Spleen (tissue), 11 donors: ENCODE measurements around the gene MAP3K1. TPM values are rescaled to one million over a fixed set of nuclear protein-coding genes. Genes with fewer than 3 reads are reported as not detected.

Experiments
- DNase-seq: peaks from one replicate; pipeline ENCODE4 v3.0.0-alpha.2; 2020
- H3K27ac ChIP-seq, 8 donors: fragments of 200-600 bp; sonication (generic) in 7 of 8; 1 replicate in 4 of 8; 2 replicates in 4 of 8; pipeline versions ENCODE4 v1.5.0 to v1.8.0; 2016 to 2021; ENCODE audit warnings: inconsistent platforms in 4 of 8, mild to moderate bottlenecking in 4 of 8, moderate library complexity in 1 of 8
- H3K27me3 ChIP-seq, 7 donors: fragments of 200-600 bp; sonication (generic) in 6 of 7; replicated peaks in 1 of 7; 1 replicate in 4 of 7; 2 replicates in 3 of 7; pipeline versions ENCODE4 v1.5.0 to v1.8.0; 2016 to 2021; ENCODE audit warnings: inconsistent platforms in 3 of 7, mild to moderate bottlenecking in 1 of 7
- H3K36me3 ChIP-seq, 6 donors: fragments of 200-600 bp; sonication (generic) in 5 of 6; 1 replicate in 4 of 6; 2 replicates in 2 of 6; pipeline versions ENCODE4 v1.5.0 to v1.8.0; 2016 to 2021; ENCODE audit warnings: inconsistent platforms in 2 of 6
- H3K4me1 ChIP-seq, 6 donors: fragments of 200-600 bp; sonication (generic) in 5 of 6; 1 replicate in 3 of 6; 2 replicates in 3 of 6; pipeline versions ENCODE4 v1.5.0 to v1.8.0; 2016 to 2021; ENCODE audit warnings: inconsistent platforms in 3 of 6
- H3K4me3 ChIP-seq, 8 donors: fragments of 200-600 bp; sonication (generic) in 7 of 8; 1 replicate in 4 of 8; 2 replicates in 4 of 8; pipeline versions ENCODE4 v1.5.0 to v1.8.0; 2016 to 2021; ENCODE audit warnings: inconsistent platforms in 4 of 8, mild to moderate bottlenecking in 4 of 8, moderate library complexity in 2 of 8
- H3K9me3 ChIP-seq, 8 donors: fragments of 200-600 bp; sonication (generic) in 7 of 8; 1 replicate in 4 of 8; 2 replicates in 4 of 8; pipeline versions ENCODE4 v1.5.0 to v1.8.0; 2016 to 2021; ENCODE audit warnings: inconsistent platforms in 4 of 8
- CTCF ChIP-seq, 11 experiments: fragments of 200-600 bp in 7 of 11; fragments of 450-650 bp in 4 of 11; sonication (generic) in 4 of 11; IDR thresholded peaks in 8 of 11; conservative IDR thresholded peaks in 3 of 11; 1 replicate in 7 of 11; 2 replicates in 4 of 11; pipeline versions ENCODE4 v1.4.0 to v1.8.0; 2016 to 2021; ENCODE audit warnings: antibody characterized with exemption in 11 of 11, inconsistent platforms in 4 of 11, mild to moderate bottlenecking in 1 of 11
- POLR2A ChIP-seq, 3 donors: fragments of 450-650 bp; IDR thresholded peaks; one replicate each; pipeline ENCODE4 v1.5.1; 2017; ENCODE audit warnings: antibody characterized with exemption in 3 of 3, mild to moderate bottlenecking in 1 of 3
- POLR2AphosphoS5 ChIP-seq, 3 donors: sonication (generic); formaldehyde crosslinking; IDR thresholded peaks; one replicate each; pipeline ENCODE4 v1.5.1; 2017; ENCODE audit warnings: antibody characterized with exemption in 3 of 3
- WGBS, 5 donors: extraction: QIAGEN DNeasy Blood & Tissue Kit in 3 of 5; methylation state at CpG; one replicate each; pipeline versions ENCODE4 v1.1.5 to v1.1.7; 2013 to 2018; 5-methylcytosine and 5-hydroxymethylcytosine counted together
- intact Hi-C: fragments of 100-400 bp; cut with DNase I; formaldehyde crosslinking; loops from one replicate; pipeline ENCODE4 v1.15.0; 2023; ENCODE audit warnings: low total_unique reads
- polyA plus RNA-seq, 3 donors: library from polyadenylated mRNA; stranded (reverse); fragments of 200-250 nt; gene quantifications; one replicate each; pipeline ENCODE4 v1.2.1, GENCODE V29; 2013
- total RNA-seq, 7 donors: library from RNA; depleted of rRNA in 3 of 7; stranded (reverse); fragments of >200 nt in 3 of 7; fragmentation: NEBNext Ultra II Directional in 4 of 7; extraction: Animal tissue kit (Norgen Biotek cat#: 25700) in 4 of 7; gene quantifications; one replicate each; pipeline versions ENCODE4 v1.1.0 to v1.2.1, GENCODE V29; 2016 to 2021
- donor health status: healthy with polysubstance abuse.
- donor health status: DM: no; HTN: no; CAD: no; lungs with moderate emphysema.
- donor health status: DM: no; HTN: no; CAD: no.
- donor health status: Bipolar disorder and iron deficiency.
- donor health status: healthy.
- donor health status: DM: no; HTN: no; CAD: no.
- donor health status: DM: yes; HTN: yes; CAD: no.

The MAP3K1 gene
- total and polyA plus RNA-seq, 10 donors: 24.7 to 85.4 (median 67.2) TPM

GRCh38 chr5:56802205-56802604 is 13.1 kb upstream of the MAP3K1 start:
- Histone ChIP-seq H3K27ac (no peak overlapping the region), H3K36me3 (no peaks in the 10 kb centered on the region), H3K9me3 (no peaks in the 10 kb centered on the region), H3K27me3 (no peaks in the 10 kb centered on the region), H3K4me1 (no peaks in the 10 kb centered on the region), H3K4me3 (no peak overlapping the region)
- DNase-seq: no peak
- WGBS, 5 donors: 83 to 93% (median 88%) methylated on average over 2 of the region's 2 CpGs
- intact Hi-C loops: no loop called here
- TF ChIP-seq POLR2A (IDR thresholded peaks at IDR 0.05) (no peak), POLR2AphosphoS5 (IDR thresholded peaks at IDR 0.05) (no peak), CTCF (IDR thresholded peaks at IDR 0.05 in 8 of 11, conservative IDR thresholded peaks at IDR 0.05 in 3 of 11) (no peak)

- H3K4me1 ChIP-seq: no peaks in the 10 kb centered on the region
- H3K4me3 ChIP-seq: no peak overlapping the region
- H3K36me3 ChIP-seq: no peaks in the 10 kb centered on the region
- no peaks in the 10 kb centered on the region for H3K9me3 ChIP-seq
- no peak overlapping the region for H3K27ac ChIP-seq
- no peaks in the 10 kb centered on the region for H3K27me3 ChIP-seq
- intact Hi-C loops: no loop called here
- DNase-seq: no peak
- 82 to 97% (median 85%) methylated on average over 2 of the region's 2 CpGs for WGBS, 5 donors
- TF ChIP-seq POLR2AphosphoS5 (IDR thresholded peaks at IDR 0.05) (no peak), CTCF (IDR thresholded peaks at IDR 0.05 in 8 of 11, conservative IDR thresholded peaks at IDR 0.05 in 3 of 11) (no peak), POLR2A (IDR thresholded peaks at IDR 0.05) (no peak)
Measured at GRCh38 chr5:56803025-56803424, 12.3 kb upstream of the MAP3K1 start.

GRCh38 chr5:56803894-56804293 is 11.5 kb upstream of the MAP3K1 start:
- intact Hi-C loops: no loop called here
- 74 to 81% (median 80%) methylated on average over 1 of the region's 1 CpG for WGBS, 5 donors
- TF ChIP-seq POLR2A (IDR thresholded peaks at IDR 0.05) (no peak), POLR2AphosphoS5 (IDR thresholded peaks at IDR 0.05) (no peak), CTCF (IDR thresholded peaks at IDR 0.05 in 8 of 11, conservative IDR thresholded peaks at IDR 0.05 in 3 of 11) (no peak)

GRCh38 chr5:56807679-56808078 is 7.7 kb upstream of the MAP3K1 start:
- no peak for DNase-seq
- WGBS, 5 donors: 56 to 73% (median 64%) methylated on average over 5 of the region's 5 CpGs
- Histone ChIP-seq H3K27me3 (no peaks in the 10 kb centered on the region), H3K36me3 (no peaks in the 10 kb centered on the region), H3K9me3 (no peaks in the 10 kb centered on the region), H3K4me1 (peaks cover 0 to 20% (median 4%) of the 10 kb centered on the region in 6 donors), H3K27ac (no peak overlapping the region), H3K4me3 (no peak overlapping the region)
- TF ChIP-seq CTCF (IDR thresholded peaks at IDR 0.05 in 8 of 11, conservative IDR thresholded peaks at IDR 0.05 in 3 of 11) (no peak), POLR2AphosphoS5 (IDR thresholded peaks at IDR 0.05) (no peak), POLR2A (IDR thresholded peaks at IDR 0.05) (no peak)
- intact Hi-C loops: no loop called here

More at GRCh38 chr5:56803894-56804293, 11.5 kb upstream of the MAP3K1 start:
- H3K36me3 ChIP-seq: no peaks in the 10 kb centered on the region
- H3K27me3 ChIP-seq: no peaks in the 10 kb centered on the region
- no peak for DNase-seq
- H3K4me3 ChIP-seq: no peak overlapping the region
- no peaks in the 10 kb centered on the region for H3K4me1 ChIP-seq
- H3K27ac ChIP-seq: no peak overlapping the region
- H3K9me3 ChIP-seq: no peaks in the 10 kb centered on the region
